Activated effector memory CD4-positive, alpha-beta T cell treated with Interleukin-2 at 50 U/mL for 16 hours (primary cell): ENCODE measurements around the gene BDH1.
"Not testable (repeated sequence)": the region's sequence is repeated elsewhere in the genome, so short reads cannot be mapped to it uniquely, and the experiment has no call there.

Experiments used
- DNase-seq: peaks from one replicate; pipeline ENCODE4 v3.0.0-alpha.2; 2020

BDH1 gene

DNA sequence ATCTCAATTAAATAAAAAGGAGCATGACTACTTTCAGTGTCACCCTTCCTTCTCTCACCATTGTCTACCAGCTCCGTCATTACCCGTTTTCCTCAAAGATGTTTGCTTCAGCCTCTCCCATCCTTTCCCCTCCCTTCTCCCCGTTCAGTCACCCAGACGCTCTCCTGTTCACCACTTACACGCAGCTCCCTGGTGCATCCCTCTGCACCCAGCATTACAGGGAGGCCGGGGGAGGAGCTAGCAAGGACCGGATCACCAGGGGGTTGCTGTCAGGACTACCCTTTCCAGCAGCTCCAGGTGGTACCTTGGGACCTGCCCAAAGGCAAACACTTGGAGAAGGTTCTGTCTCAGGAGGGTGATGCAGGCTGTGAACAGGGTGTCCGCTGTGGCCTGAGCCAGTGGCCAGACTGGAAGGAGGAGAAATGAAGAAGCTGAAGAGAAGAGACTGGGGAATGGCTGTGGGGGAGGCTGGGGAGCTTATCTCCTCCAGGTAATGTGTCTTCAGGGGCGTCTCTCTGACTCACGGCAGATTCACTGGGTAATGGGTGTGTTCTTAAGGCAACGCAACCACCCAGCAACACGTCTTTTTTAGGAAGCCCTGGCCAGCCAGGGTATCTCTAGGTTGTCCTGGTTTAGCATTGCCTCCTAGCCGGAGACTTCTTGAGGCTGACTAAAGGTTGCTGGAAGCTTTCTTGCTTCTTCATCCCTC is 21.8 kb upstream of the BDH1 start:
- DNase-seq = no peak

DNA sequence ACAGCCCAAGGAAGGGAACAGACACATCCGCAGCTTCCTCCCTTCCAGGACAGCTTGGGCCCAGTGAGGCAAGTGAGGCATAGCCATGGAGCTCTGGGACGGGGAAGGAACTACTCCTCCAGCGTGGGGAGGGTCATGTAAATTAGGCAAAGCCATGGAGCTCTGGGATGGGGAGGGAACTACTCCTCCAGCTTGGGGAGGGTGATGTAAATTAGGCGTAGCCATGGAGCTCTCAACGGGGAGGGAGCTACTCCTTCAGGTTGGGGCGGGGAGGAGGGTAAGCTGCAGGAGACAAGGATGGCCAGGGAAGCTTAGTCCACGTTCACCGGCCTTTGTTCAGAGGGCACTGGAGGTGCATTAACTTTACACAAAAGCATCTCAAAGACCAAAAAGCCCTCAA is 21.1 kb upstream of the BDH1 start:
- DNase-seq = no peak

DNA sequence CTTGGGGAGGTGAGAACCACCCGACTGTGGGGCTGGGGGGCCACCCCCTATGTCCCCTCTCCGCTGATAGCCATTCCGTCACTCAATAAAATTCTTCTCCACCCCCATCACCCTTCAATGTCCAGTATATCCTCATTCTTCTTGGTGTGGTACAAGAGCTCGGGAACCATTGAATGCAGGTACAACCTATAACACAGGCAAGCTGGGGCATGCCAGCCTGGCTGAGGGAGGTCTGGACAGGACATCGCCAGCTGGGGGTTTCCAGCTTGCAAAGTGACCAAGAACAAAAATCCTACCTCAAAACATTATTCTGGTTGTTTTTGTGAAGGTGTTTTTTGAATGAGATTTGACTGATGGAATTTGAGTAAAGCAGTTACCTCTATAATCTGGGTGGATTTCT is 19.6 kb upstream of the BDH1 start:
- no peak for DNase-seq

DNA sequence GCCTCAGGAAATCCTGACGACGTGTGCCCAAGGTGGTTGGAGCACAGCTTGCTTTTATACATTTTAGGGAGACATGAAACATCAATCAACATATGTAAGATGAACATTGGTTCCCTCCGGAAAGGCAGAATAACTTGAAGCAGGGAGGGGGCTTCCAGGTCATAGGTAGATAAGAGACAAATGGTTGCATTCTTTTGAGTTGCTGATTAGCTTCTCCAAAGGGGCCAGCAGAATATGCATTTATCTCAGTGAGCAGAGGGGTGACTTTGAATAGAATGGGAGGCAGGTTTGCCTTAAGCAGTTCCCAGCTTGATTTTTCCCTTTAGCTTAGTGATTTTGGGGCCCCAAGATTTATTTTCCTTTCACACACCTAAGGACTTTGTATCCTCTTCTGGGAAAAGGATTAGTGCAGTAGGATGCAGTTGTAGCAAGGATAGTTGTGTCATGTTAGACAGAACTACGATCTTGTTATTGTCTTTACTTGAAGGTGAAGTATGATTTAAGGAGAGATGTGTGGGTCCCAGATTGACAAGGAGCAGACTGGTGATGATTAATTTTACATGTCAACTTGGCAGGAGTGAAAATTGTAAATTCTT is 18.7 kb upstream of the BDH1 start:
- not testable (repeated sequence) for DNase-seq

DNA sequence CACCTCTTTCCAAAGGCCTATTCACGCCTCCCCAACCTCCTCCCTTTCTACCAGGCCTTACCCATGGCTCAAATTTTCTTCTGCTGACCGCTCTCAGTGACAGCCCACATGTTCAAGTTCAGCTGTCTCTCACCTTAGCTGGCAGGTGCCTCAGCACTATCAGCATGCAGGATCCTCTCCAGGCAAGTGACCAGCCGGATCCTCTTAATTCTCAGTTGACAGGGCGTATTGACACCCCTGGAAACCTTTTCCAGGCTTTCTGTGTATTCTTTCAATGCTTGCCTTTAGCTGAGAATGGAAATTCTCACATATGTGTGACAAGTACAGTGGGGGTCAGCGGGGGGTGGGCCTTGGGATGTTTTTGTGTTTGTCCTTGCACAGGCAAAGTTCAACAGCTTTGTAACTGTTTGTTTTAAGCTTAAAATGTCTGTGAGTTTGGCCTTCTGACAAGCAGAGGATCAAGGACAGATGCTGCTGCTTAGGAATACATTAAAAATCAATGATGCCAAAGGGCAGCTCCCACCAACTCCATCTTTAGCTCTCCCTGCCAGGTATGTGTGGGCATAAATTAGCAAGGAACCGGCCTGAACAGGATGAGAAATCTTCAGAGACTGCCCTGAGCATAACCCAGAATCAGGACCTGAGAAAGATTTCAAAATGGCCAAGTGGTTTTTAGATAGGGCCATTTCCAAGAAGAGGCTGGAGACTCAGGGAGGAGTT is 17.4 kb upstream of the BDH1 start:
- no peak for DNase-seq

DNA sequence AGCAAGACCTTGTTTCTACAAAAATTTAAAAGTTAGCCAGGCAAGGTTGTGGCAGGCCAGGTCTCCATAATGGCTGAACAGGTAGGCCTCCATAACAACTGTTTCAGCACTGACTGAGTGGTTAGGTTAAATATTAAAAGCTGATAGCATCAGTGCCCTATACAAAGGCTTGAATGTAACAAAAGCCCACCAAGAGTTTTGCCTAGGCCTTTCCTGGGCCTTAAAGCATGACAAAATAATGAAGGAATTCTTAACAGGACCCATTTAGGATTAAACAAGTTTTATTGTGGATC is 16.1 kb upstream of the BDH1 start:
- not testable (repeated sequence) for DNase-seq

DNA sequence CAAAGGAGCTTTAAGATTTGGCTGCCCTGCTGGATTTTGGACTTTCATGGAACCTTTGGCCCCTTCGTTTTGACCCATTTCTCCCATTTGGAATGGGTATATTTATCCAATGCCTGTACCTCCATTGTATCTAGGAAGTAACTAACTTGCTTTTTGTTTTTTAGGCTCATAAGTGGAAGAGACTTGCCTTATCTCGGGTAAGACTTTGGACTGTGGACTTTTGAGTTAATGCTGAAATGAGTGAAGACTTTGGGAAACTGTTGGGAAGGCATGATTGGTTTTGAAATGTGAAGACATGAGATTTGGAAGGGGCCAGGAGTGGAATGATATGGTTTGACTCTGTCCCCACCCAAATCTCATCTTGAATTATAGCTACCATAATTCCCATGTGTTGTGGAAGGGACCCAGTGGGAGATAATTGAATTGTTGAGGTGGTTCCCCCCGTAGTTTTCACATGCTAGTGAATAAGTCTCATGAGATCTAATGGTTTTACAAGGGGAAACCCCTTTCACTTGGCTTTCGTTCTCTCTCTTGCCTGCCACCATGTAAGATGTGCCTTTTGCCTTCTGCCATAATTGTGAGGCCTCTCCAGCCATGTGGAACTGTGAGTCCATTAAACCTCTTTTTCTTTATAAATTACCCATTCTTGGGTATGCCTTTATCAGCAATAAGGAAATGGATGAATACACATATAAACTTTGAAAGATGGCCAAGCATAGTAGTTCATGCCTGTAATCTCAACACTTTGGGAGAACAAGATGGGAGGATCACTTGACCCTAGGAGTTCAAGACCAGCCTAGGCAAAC is 15.5 kb upstream of the BDH1 start:
- not testable (repeated sequence) for DNase-seq

DNA sequence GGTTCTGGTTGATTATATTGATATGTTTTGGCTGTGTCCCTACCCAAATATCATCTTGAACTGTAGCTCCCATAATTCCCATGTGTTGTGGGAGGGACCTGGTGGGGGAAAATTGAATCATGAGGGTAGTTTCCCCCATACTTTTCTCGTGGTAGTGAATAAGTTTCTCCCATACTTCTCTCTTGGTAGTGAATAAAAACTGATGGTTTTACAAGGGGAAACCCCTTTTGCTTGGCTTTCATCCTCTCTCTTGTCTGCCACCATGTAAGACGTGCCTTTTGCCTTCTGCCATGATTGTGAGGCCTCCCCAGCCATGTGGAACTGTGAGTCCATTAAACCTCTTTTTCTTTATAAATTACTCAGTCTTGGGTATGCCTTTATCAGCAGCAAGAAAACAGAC is 13.7 kb upstream of the BDH1 start:
- DNase-seq = not testable (repeated sequence)

DNA sequence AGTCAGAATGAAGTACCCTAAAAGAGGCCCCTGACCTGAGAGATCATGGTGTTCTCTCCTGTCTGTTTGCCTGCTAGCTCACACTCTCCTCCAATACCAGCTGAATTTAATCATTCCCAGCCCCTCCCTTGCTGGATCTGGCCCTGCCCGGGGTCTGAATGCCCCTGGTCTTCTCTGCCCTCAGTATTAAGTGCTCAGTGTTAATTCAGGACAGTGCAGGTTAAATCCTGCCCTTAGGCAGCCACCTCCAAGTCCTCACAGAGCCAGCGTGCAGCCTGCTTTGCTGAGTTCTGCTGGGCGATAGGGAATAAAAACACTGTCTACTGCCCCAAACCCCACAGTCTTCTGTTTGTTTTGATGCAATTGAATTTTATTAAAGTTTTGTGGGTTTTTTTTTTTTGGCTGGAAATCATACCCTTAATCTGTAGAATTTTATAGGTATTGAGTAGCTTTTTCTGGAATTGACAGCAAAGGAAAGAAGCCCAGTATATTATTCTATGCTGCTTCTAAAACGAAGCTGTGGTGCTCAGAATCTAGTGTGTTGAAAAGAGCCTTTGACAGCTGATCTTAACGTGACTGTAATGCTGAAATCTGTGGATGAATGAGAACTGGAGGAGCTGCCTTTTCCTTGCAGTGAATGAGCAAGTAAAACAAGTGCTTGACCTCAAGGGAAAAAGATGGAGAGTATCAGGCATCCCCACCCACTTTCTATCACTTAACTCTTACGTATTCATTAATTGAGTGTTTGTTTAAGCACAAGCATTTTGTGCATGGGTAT is 12.3 kb upstream of the BDH1 start:
- DNase-seq = no peak

DNA sequence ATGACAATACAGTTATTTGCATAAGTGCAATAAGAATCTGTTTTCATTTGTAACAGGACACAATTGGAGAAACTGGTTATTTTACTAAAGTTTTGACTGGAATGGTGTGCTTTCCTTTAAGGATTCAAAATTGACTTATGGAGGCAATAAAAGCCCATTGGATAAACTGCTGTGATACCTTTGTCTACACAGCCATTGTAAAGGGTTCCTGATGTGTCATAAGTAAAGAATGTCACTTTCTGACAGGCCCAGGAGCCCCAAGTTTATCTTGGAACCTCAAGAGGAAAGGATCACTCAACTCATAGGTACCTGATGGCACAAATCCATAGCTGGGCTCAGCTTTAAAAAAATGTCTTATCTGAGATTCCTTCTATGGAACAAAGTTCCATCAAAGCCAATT is 10.4 kb upstream of the BDH1 start:
- DNase-seq = not testable (repeated sequence)

DNA sequence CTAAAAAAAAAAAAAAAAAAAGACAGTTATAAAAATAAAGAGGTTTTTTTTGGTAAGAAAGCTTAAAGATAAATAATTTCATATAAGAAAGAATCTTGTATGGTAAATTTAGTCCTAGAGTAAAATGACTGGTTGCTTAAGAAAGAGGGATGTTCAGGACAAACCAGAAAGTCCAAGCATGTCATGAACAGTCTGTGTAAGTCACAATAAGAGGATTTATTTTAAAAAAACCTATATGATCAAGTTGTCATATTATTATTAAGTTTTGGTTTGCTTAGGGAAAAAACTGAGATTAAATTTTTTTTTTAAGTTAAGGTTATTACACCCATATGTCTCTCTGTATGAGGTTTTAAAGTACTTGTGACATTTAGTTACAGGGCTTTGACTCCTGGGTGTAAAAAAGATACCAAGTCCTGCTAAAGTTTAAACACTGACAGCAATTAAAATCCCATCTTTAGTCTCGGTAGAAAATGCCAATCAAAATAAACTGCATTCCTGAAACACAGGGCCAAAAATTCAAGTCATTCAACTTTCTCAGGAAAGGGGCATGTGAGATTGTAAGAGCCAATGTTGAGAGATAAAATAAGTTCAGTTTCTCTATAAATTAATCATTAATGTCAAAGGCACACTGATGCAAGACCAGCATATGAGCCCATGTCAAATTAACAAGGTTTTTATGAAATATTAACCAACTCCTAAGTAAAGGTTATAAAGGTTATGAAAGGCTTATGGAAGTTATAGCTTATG is 8.5 kb upstream of the BDH1 start:
- no peak for DNase-seq

DNA sequence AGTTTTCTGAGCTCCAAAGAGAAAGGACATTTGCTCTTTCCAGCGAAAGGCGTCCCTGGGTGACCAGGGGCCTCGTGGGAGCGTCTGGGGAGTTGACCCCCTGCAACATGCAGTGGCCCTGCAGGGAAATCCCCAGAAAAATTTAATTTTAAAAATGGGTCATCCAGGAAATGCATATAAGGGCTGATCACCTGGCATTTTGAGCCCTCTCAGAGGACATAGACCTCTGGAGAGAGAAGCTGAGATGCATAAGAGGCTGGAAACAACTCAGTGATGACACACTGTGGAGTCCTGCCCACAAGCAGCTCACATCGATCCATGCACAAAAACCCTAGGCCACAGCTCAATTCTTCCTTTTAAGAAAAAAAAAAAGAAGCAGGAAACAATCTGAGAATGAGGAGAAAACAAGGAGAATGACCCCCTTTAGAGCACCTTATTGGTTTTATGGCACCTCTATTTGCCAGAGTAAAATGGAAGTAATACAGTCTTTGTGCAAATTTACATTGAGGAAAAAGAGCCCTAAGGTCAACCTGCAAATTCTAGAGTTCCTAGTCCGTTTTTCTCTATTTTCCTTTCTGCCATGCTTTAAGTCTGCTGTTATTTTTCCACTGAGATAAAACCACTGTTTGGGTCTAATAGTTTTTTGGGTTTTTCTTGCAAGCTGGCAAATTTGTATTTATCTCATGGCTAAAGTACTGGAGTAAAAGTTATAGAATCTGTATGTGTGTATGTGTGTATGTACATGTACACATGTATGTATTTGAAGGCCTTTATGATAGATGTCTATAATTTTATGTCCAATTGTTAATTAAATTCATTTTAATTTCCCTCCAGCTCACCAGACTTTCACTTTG is 6.9 kb upstream of the BDH1 start:
- DNase-seq = no peak

DNA sequence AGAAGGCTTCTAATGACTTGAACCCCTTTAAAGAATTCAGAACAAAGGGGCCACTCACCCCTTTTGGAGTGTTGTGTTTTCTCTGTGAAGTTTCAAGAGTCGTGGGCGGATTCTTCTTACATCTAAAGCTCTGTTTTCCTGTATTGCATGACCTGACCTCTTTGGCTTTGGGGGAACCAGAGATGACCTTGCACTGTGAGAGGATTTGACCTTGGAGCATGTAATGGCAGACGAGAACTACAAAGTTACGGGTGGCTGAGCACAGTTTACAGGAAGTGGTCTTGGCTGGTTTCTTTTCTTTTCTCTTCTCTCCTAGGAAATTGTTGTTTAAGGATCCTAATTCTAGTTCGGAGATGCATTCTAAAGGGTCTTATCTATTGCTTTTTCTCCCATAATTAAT is 6.2 kb upstream of the BDH1 start:
- no peak for DNase-seq

DNA sequence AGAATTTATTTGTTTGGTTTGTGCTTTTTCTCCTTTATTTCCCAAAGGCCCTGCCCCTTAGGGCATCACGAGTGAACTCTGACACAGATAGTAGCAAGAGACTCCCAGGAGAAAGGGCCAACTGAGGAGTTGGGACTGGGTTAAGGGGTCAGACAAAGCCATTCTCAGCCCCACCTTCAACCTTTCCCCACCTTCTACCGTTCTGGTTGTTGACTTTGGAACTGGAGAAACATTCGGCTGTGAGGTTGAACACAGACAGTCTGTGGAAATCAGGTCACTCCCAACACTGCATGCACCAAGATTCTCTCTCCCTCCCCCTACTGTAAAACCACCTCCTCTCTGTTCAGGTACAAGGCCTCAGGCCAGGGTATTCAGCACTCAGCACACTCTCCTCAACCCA is 3.9 kb upstream of the BDH1 start:
- no peak for DNase-seq

DNA sequence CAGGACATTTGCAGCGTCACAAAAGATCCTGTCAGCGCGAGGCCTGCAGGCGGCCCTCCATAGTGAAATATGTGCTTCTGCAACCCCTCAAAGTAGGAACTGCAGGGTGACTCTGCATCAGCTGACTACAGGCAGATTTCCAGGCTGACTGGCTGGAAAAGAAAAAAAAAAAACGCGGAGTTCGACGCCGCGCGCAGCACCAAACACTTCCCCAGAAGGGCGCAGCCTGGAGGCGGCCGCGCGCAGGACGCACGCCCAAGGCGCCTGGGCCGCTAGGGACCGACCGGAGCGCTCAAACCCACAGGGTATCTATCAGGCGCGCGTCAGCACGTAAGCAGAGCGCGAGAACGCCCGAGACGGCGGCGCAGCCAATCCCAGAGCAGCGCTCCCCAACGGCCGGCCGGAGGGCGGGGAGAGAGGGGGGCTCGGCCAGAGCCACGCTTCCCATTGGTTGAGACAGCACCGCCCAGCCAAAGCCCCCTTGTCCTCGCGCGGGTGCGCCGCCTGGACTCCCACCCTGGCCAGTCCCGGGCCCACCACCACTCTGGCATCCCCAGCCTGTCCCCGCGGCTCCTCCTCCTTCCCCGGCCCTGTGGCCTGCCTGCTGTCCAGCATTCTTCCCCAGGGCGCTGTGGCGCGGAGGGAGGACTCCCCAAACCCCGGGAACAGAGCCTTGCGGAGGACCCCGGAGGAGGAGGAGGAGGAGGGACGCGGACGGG is 1.0 kb downstream of the BDH1 start:
- DNase-seq = peak; percentile 89

DNA sequence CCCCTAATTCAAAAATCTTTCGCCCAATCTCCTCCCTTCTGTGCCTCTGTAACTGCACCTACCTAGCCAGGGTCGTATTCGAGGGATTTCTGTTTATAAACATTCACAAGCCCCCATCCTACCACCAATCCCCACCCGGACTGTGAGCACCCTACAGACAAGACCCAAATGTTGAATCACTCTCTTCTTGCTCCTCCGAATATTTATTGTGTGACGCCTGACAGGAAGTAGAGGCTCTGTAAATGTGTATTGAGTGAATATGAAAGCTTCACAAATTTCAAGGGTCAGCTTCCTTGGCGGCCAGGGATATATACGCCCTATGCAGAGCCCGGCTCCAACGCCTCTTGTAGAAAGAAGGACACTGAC is 1.6 kb downstream of the BDH1 start:
- no peak for DNase-seq

DNA sequence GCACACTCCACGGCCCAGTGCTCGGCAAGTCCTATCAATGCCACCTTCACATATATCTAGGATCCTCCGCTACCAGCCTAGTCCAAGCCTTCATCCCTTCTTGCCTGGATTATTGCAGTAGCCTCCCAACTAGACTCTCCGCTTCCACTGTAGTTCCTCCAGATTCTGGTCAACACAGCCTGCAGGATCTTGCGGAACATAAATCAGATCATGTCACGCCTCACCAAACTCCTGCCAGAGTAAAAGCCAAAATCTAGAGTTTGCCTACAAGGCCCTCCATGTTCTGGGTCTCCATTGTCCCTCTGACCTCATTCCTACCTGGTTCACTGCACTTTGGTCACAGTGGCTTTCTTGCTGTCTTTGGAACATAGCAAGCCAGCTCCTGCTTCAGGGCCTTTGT is 3.6 kb downstream of the BDH1 start:
- no peak for DNase-seq

DNA sequence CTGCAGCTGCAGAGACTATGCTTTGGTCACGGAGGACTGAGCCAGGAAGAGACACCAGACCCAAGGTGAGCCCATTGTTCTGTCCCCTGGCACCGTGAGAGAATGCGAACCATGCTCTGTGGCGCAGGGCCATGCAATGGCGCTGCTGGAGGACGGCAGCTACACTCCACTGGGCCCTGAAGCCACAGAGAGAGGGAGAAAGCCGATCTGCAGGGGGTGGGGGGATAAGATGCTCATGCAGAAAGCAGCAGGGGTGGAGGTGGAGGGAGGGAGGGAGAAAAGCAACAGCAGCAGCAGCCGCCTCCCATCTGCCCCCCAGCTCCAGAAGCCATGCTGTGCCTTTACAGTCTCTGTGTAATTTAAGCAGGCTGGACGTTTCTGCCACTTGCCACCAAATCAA is 5.3 kb downstream of the BDH1 start:
- no peak for DNase-seq

DNA sequence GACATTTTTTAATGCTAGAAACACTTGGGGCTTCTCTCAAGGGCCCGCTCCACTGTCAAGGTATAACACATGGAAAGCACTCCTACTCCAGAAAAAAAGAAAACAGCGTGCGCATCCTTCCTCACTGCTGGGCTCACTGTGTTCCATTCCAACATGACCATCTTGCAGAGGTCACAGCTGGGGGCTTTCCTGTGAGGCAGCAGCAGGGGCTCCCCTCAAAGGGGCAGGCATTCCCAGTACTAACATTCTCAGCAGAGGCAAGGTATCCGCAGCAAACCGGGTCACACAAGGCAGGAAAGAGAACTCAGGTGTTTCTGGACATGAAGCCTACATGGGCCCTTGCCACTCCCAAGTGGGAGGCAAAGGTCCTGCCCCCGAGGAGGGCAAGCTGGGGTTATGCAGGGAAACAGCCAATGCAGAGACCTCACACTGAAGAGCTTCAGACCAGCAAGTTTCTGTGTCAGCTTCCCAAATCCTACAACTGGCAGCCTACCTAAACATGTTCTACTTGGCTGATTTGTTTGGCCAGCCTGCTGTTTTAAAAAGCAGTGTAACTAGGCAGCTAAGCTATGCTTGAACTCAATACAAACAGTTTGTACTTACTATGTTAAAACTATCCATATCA is 6.4 kb downstream of the BDH1 start:
- DNase-seq = no peak
